Gastroesophageal sphincter (tissue), 3 donors: ENCODE data around the gene ORAI2.

Source experiments
- CTCF ChIP-seq, 4 experiments: fragments of 200-600 bp in 2 of 4; fragments of 450-650 bp in 2 of 4; sonication (generic) in 1 of 4; IDR thresholded peaks; one replicate each; pipeline ENCODE4 v1.5.1; 2017 to 2019; ENCODE audit warnings: antibody characterized with exemption in 4 of 4, mild to moderate bottlenecking in 2 of 4, moderate library complexity in 2 of 4
- EP300 ChIP-seq: sonication (generic); formaldehyde crosslinking; IDR thresholded peaks from one replicate; pipeline ENCODE4 v1.6.1; 2017; ENCODE audit warnings: antibody characterized with exemption, mild to moderate bottlenecking
- POLR2A ChIP-seq, 2 donors: fragments of 450-650 bp; IDR thresholded peaks; one replicate each; pipeline ENCODE4 v1.6.1; 2017; ENCODE audit warnings: antibody characterized with exemption in 2 of 2, mild to moderate bottlenecking in 2 of 2, moderate library complexity in 1 of 2

GRCh38 chr7:102459221-102459844, 26.0 kb downstream of the ORAI2 start:
- TF ChIP-seq CTCF (IDR thresholded peaks at IDR 0.05) (no peak), POLR2A (IDR thresholded peaks at IDR 0.05) (no peak), EP300 (no peak)
